Measurements from ENCODE around the gene FBXW8.

Gene FBXW8

GRCh38 chr12:117023998-117024960, 113.5 kb downstream of the FBXW8 start:
- no peak overlapping the region for H3K27ac Mint-ChIP-seq
- peaks cover 26% of the 10 kb centered on the region for H3K36me3 Mint-ChIP-seq
- DNase-seq (ENCODE audit: low spot score in 2 of 2) = no peak

DNA sequence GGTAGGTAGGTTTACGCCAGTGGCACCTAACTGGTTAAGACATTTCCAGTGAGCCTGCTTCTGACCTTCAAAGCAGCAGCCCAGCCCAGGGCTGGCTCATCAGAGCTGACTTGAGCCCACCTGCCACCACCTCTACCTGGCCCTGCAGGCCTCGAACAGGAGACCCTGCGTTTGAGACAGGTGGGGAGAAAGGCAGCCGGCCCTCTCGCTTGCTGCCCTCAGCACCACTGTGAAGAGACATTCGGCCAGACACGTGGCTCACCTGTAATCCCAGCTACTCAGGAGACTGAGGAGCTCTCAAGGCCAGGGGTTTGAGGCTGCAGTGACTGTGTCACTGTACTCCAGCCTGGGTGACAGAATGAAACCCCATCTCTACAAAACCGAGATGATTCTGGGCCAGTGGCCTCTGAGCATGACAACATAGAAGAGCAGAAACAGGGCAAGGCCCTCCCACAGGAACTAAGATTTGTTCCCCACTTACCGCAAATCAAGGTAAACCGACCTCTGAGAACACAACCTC, 114.3 kb downstream of the FBXW8 start:
- DNase-seq (ENCODE audit: low spot score in 2 of 2) = no peak
- Mint-ChIP-seq H3K36me3 (peaks cover 22% of the 10 kb centered on the region), H3K4me1 (peaks cover 11% of the 10 kb centered on the region), H3K4me3 (no peak overlapping the region), H3K9me3 (no peaks in the 10 kb centered on the region), H3K27ac (no peak overlapping the region)
- ATAC-seq = peak; percentile 27

More at GRCh38 chr12:117023998-117024960, 113.5 kb downstream of the FBXW8 start:
- H3K9me3 Mint-ChIP-seq = no peaks in the 10 kb centered on the region
- H3K4me3 Mint-ChIP-seq = no peak overlapping the region
- ATAC-seq = no peak
- peaks cover 11% of the 10 kb centered on the region for H3K4me1 Mint-ChIP-seq

GRCh38 chr12:117025481-117026151, 114.9 kb downstream of the FBXW8 start:
- Mint-ChIP-seq H3K4me3 (no peak overlapping the region), H3K36me3 (peaks cover 18% of the 10 kb centered on the region), H3K27ac (peak overlapping the region; percentile 58), H3K9me3 (no peaks in the 10 kb centered on the region), H3K4me1 (peaks cover 11% of the 10 kb centered on the region)
- ATAC-seq = peak; percentile 78
- peak; percentile 17 to 72 for DNase-seq (ENCODE audit: low spot score in 2 of 2)

DNA sequence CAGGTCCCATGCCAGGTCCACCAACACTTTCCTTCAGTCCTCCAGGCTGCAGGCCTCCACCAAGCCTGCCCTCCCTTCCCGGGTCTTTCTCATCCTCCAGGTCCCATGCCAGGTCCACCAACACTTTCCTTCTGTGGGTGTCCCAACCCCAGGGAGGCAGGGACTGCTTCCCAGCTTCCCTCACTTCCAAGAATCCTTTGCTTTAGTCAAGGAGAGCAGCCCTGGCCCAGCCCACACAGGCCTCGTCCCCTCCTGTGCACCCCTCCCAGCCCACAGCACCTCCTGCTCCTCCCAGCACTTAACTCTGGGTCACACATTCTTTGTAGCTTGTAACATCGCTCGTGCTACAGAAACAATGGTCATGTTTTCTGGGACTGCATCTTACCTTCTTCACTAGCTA, 115.6 kb downstream of the FBXW8 start:
- H3K9me3 Mint-ChIP-seq = no peaks in the 10 kb centered on the region
- H3K36me3 Mint-ChIP-seq = peaks cover 25% of the 10 kb centered on the region
- no peak for ATAC-seq
- H3K27ac Mint-ChIP-seq = peak overlapping the region; percentile 80
- H3K4me3 Mint-ChIP-seq = no peak overlapping the region
- H3K4me1 Mint-ChIP-seq = peaks cover 11% of the 10 kb centered on the region
- DNase-seq (ENCODE audit: low spot score in 2 of 2) = no peak

DNA sequence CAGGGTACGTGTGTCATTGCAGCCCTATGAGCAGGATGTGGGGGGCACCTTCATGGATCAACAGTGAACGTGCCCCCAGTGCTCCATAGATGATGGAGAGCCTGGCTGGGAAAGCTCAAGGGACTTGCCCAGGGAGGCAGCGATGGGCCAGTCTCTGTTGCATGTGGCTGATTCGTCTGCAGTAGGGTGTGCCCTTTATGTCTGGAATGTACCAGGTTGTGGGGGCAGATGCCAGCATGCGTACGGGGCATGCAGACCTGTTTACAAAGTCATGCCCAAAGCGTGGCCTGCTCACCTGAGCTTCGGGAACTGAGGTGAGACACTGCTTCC, 116.1 kb downstream of the FBXW8 start:
- ATAC-seq = no peak
- H3K9me3 Mint-ChIP-seq = no peaks in the 10 kb centered on the region
- peak overlapping the region; percentile 80 for H3K27ac Mint-ChIP-seq
- no peak for DNase-seq (ENCODE audit: low spot score in 2 of 2)
- peaks cover 11% of the 10 kb centered on the region for H3K4me1 Mint-ChIP-seq
- H3K36me3 Mint-ChIP-seq = peaks cover 26% of the 10 kb centered on the region
- H3K4me3 Mint-ChIP-seq = no peak overlapping the region

DNA sequence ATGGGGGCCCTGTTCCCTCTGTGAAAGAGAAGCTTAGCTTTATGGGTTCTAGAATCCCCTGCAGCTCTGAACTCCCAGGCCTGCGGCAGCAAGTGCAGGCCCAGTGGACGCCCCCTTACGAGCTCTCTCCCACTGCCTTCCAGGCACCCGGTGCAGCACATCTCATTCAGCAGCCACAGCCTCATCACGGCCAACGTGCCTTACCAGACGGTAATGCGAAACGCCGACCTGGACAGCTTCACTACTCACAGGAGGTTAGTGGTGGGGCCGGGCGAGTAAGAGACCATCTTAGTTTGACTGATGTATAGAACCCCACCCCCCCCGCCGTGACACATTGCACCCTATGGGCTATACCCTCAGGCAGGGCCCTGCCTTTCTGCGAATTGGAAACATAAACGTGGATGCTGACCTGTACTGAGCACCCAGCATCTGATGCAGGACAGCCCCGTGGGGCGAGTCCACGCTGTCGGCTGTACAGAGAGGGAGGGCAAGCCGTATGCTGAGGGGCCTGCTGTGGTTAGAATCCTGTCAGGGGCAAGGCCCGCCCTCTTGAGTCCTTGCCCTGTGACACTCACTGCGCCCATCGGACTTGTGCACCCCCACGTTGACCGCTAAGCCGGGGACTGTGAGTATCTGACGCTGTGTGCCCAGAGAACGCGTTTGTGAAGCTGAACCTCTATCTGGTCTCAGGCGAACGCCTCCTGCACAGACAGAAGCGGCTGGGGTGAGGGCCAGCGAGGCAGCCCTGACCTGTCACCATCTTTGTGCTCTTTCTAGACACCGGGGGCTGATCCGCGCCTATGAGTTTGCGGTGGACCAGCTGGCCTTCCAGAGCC, 116.7 kb downstream of the FBXW8 start:
- no peak for DNase-seq (ENCODE audit: low spot score in 2 of 2)
- no peak for ATAC-seq
- H3K4me1 Mint-ChIP-seq = peaks cover 11% of the 10 kb centered on the region
- H3K9me3 Mint-ChIP-seq = no peaks in the 10 kb centered on the region
- H3K27ac Mint-ChIP-seq = no peak overlapping the region
- no peak overlapping the region for H3K4me3 Mint-ChIP-seq
- H3K36me3 Mint-ChIP-seq = peaks cover 26% of the 10 kb centered on the region

- ATAC-seq (no peak), DNase-seq (ENCODE audit: low spot score in 2 of 2) (no peak)
- peaks cover 11% of the 10 kb centered on the region for H3K4me1 Mint-ChIP-seq
- no peaks in the 10 kb centered on the region for H3K9me3 Mint-ChIP-seq
- H3K36me3 Mint-ChIP-seq = peaks cover 26% of the 10 kb centered on the region
- H3K27ac Mint-ChIP-seq = peak overlapping the region; percentile 80
- no peak overlapping the region for H3K4me3 Mint-ChIP-seq
Observed at GRCh38 chr12:117028254-117028653, 117.5 kb downstream of the FBXW8 start.

- no peak overlapping the region for H3K4me3 Mint-ChIP-seq
- ATAC-seq = no peak
Observed at GRCh38 chr12:117030187-117030900, 119.6 kb downstream of the FBXW8 start.

GRCh38 chr12:117031843-117032592, 121.3 kb downstream of the FBXW8 start:
- Mint-ChIP-seq H3K27ac (no peak overlapping the region), H3K9me3 (no peaks in the 10 kb centered on the region), H3K4me1 (no peaks in the 10 kb centered on the region), H3K4me3 (no peak overlapping the region), H3K36me3 (peaks cover 15% of the 10 kb centered on the region)
- ATAC-seq = no peak
- DNase-seq (ENCODE audit: low spot score in 2 of 2) = no peak

More at GRCh38 chr12:117030187-117030900, 119.6 kb downstream of the FBXW8 start:
- H3K27ac Mint-ChIP-seq = no peak overlapping the region
- DNase-seq (ENCODE audit: low spot score in 2 of 2) = no peak
- peaks cover 10% of the 10 kb centered on the region for H3K4me1 Mint-ChIP-seq
- no peaks in the 10 kb centered on the region for H3K9me3 Mint-ChIP-seq
- peaks cover 15% of the 10 kb centered on the region for H3K36me3 Mint-ChIP-seq

DNA sequence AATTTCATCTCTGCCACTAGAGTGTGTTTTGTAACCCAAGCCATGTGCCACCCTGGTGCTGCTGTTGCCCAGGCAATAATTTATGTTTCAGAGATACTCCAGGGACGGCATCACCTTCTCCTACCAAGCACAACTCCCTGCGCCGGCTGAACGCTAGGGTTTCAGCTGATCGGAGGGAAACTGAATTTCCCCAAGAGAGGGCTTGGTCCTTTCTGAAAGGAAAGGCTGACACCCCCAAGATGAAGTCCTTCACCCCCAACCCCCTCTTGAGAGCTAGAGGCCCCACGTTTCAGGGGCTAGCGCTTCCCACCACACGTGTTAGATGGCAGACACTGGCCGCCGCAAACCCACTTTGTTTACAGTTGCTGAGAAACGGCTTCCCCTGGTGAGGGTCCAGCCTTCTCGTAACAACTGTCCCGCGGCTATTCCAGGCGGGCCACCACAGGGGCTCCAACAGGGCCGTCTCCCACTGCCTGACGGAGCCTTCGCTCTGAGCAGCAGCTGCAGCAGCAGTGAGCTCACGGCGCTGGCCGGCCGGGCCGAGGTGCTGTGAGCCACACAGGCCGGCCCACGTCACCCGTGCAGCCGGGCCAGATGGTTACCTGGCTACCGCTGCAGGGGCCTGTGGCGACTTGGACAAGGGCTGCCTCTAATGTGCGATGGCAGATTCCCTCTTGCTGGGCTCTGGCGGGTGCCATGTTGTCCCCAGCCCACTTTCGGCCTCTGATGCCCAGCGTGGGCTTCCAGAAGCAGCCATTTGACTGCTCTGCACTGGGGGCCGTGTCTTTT, 122.0 kb downstream of the FBXW8 start:
- Mint-ChIP-seq H3K27ac (no peak overlapping the region), H3K36me3 (peaks cover 15% of the 10 kb centered on the region)

GRCh38 chr12:117033382-117034221, 122.9 kb downstream of the FBXW8 start:
- H3K4me3 Mint-ChIP-seq = no peak overlapping the region
- no peak for DNase-seq (ENCODE audit: low spot score in 2 of 2)
- H3K9me3 Mint-ChIP-seq = no peaks in the 10 kb centered on the region
- peaks cover 10% of the 10 kb centered on the region for H3K36me3 Mint-ChIP-seq
- H3K27ac Mint-ChIP-seq = peak overlapping the region; percentile 11
- no peaks in the 10 kb centered on the region for H3K4me1 Mint-ChIP-seq
- ATAC-seq = no peak

More for the DNA sequence above, 122.0 kb downstream of the FBXW8 start:
- Mint-ChIP-seq H3K4me3 (no peak overlapping the region), H3K4me1 (no peaks in the 10 kb centered on the region), H3K9me3 (no peaks in the 10 kb centered on the region)
- ATAC-seq = no peak
- DNase-seq (ENCODE audit: low spot score in 2 of 2) = no peak

DNA sequence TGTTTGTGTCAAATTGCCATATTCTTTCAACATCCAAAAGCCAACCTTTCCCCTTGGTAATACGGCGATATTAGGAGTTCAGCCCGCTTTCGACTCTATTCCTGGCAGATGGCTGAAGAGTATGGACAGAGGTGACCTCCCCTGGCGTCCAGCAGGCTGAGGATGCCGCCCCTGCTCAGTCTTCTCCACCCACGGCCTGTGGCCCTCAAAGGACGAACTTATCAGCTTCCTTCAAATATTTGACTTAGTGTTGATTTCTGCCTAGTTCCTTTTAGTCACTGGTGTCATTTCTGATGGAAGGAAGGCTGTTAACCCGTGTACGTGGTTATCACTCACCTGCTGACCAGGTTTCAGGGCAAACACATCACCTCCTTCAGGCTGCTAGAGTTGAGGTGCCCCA, 123.5 kb downstream of the FBXW8 start:
- no peak overlapping the region for H3K4me3 Mint-ChIP-seq
- DNase-seq (ENCODE audit: low spot score in 2 of 2) = no peak
- peaks cover 9% of the 10 kb centered on the region for H3K36me3 Mint-ChIP-seq
- H3K4me1 Mint-ChIP-seq = no peaks in the 10 kb centered on the region
- peak overlapping the region; percentile 11 for H3K27ac Mint-ChIP-seq
- H3K9me3 Mint-ChIP-seq = no peaks in the 10 kb centered on the region
- no peak for ATAC-seq

All from stimulated activated effector memory CD8-positive, alpha-beta T cell treated with anti-CD3 and anti-CD28 coated beads, Interleukin-12 subunit alpha, Interleukin-12 subunit beta, amount 100 ng/mL, for 72 hours (primary cell).